ENCODE data around the gene ALB. TPM values are rescaled to one million over a fixed set of nuclear protein-coding genes. Genes with fewer than 3 reads are reported as not detected.

The ALB gene
- total and polyA plus RNA-seq, 2 donors (not counting 1 experiment from before 2014, with no cell fraction given): 0.24 TPM; not detected in 1

DNA sequence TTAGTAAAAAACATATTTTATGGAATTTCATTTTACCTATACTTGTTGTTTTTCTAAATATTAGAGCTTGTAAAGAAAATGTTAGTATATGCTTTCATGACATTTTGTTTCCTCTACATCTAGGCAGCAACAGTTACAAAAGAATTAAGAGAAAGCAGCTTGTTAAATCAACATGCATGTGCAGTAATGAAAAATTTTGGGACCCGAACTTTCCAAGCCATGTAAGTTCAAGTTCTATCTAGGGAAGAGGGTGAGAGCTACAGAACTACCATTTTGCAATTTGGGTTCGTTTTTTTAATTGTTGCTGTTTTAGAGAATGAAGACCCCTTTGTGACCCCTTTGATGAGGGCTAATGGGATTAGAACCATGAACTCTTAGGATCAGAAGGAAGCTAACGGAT is 39.1 kb downstream of the ALB start:
- no peak for ATAC-seq (ENCODE audit: low read depth)
- H3K27me3 ChIP-seq (replicated peaks in 1 of 4; ENCODE audit: control extremely low read depth in 1 of 4, control insufficient read depth in 3 of 4, insufficient read depth in 4 of 4, low read length in 3 of 4): peaks cover 0 to 4% (median 0%) of the 10 kb centered on the region in 4 experiments
- H3K4me3 ChIP-seq (ENCODE audit: control extremely low read depth in 1 of 5, extremely low read depth in 1 of 5, insufficient read depth in 1 of 5, low read depth in 2 of 5, low read length in 4 of 5): no peak overlapping the region
- POLR2A ChIA-PET: no interaction called here
- Mint-ChIP-seq H3K27me3 (peaks cover 25% of the 10 kb centered on the region), H3K4me1 (no peaks in the 10 kb centered on the region), H3K4me3 (no peak overlapping the region), H3K27ac (no peak overlapping the region), H3K9me3 (ENCODE audit: insufficient read depth) (no peaks in the 10 kb centered on the region)
- H3K79me2 ChIP-seq (ENCODE audit: control insufficient read depth, insufficient read depth, low read length): no peaks in the 10 kb centered on the region
- intact Hi-C loops (cut with micrococcal nuclease): no loop called here
- no peaks in the 10 kb centered on the region for H3K4me1 ChIP-seq (ENCODE audit: control insufficient read depth in 2 of 2, insufficient read depth in 2 of 2, low read length in 2 of 2)
- no peak for DNase-seq
- CTCF ChIA-PET: interaction anchor here (0.6 to 1.7 kb wide), 4 partner anchors 9 to 87 kb away, joined by 3 to 4 read pairs (median 4); no protein-coding TSS in a partner anchor
- 73% methylated on average over 1 of the region's 3 CpGs for WGBS (ENCODE audit: insufficient coverage)
- H3K27ac ChIP-seq (ENCODE audit: low read length in 2 of 2): no peak overlapping the region
- H3K4me2 ChIP-seq (replicated peaks; ENCODE audit: low read depth, low read length, poor library complexity, severe bottlenecking): no peak overlapping the region
- no peak for TF ChIP-seq EZH2 (IDR thresholded peaks at IDR 0.05; ENCODE audit: borderline replicate concordance, insufficient read depth, low read depth, low read length, poor library complexity, severe bottlenecking)
- TF ChIP-seq, protein P1, sequence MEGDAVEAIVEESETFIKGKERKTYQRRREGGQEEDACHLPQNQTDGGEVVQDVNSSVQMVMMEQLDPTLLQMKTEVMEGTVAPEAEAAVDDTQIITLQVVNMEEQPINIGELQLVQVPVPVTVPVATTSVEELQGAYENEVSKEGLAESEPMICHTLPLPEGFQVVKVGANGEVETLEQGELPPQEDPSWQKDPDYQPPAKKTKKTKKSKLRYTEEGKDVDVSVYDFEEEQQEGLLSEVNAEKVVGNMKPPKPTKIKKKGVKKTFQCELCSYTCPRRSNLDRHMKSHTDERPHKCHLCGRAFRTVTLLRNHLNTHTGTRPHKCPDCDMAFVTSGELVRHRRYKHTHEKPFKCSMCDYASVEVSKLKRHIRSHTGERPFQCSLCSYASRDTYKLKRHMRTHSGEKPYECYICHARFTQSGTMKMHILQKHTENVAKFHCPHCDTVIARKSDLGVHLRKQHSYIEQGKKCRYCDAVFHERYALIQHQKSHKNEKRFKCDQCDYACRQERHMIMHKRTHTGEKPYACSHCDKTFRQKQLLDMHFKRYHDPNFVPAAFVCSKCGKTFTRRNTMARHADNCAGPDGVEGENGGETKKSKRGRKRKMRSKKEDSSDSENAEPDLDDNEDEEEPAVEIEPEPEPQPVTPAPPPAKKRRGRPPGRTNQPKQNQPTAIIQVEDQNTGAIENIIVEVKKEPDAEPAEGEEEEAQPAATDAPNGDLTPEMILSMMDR (IDR thresholded peaks at IDR 0.05): no peak
- H4K20me1 ChIP-seq (ENCODE audit: control insufficient read depth, insufficient read depth, low read length, poor library complexity, severe bottlenecking): no peaks in the 10 kb centered on the region
- H3K9me3 ChIP-seq (ENCODE audit: control extremely low read depth in 1 of 3, control insufficient read depth in 2 of 3, insufficient read depth in 1 of 3, low read length in 2 of 3): no peaks in the 10 kb centered on the region
- H2AFZ ChIP-seq (ENCODE audit: insufficient read depth, low read depth, low read length, poor library complexity, severe bottlenecking): no peak overlapping the region
- H3K9ac ChIP-seq (ENCODE audit: low read length): no peak overlapping the region
- no peaks in the 10 kb centered on the region for H3K36me3 ChIP-seq (replicated peaks in 1 of 2; ENCODE audit: control extremely low read depth in 1 of 2, control insufficient read depth in 1 of 2, extremely low read depth in 1 of 2, insufficient read depth in 2 of 2, low read length in 1 of 2)

DNA sequence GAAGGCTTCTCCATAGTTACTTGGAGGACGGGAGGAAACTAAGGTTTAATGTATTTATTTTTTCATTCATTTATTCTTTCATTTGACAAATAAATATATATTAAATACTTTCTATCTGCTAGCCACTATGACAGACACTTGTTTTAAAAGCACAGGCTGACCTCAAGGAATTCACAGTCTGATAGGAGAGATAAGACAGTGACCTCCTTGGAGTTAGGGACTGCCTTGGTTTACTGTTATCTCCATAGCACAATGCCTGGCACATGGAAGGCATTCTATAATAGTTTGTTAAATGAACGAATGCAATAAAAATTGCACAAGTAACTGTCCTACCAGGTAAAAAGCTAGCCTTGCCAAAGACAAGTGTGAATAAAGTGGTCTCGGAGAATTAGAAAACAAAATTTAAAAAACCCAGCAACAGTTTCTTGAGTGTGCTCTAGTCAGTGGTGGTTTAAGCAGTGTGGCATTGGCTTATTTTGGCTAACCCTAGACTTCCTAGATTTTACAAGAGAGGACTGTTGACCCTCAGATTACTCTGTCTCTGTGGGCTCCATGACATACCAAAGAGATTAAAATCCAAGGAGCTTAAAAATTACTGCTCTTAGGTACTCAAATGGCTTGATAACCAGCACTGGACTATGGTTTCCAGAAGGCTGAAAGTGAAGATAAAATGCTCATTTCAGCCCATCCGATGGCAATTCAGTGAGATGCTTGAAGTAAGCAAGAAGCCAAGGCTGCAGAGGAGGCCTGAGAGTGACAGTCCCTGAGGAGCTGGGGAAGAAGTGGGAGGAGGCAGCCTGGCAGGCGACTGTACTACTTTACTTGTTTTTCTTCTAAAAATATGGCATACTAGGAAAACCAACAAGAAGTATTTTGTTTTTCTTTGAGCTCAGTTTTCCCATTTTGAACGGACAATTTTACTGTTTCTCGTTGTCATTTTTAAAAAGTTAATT is 41.6 kb downstream of the ALB start:
- POLR2A ChIA-PET: no interaction called here

More for the DNA sequence above, 41.6 kb downstream of the ALB start:
- Histone ChIP-seq H3K4me2 (replicated peaks; ENCODE audit: low read depth, low read length, poor library complexity, severe bottlenecking) (no peak overlapping the region), H3K4me1 (ENCODE audit: control insufficient read depth in 2 of 2, insufficient read depth in 2 of 2, low read length in 2 of 2) (no peaks in the 10 kb centered on the region), H3K9ac (ENCODE audit: low read length) (no peak overlapping the region), H3K9me3 (ENCODE audit: control extremely low read depth in 1 of 3, control insufficient read depth in 2 of 3, insufficient read depth in 1 of 3, low read length in 2 of 3) (no peaks in the 10 kb centered on the region), H2AFZ (ENCODE audit: insufficient read depth, low read depth, low read length, poor library complexity, severe bottlenecking) (no peak overlapping the region), H3K79me2 (ENCODE audit: control insufficient read depth, insufficient read depth, low read length) (no peaks in the 10 kb centered on the region), H3K27me3 (replicated peaks in 1 of 4; ENCODE audit: control extremely low read depth in 1 of 4, control insufficient read depth in 3 of 4, insufficient read depth in 4 of 4, low read length in 3 of 4) (peaks cover 0 to 4% (median 0%) of the 10 kb centered on the region in 4 experiments), H4K20me1 (ENCODE audit: control insufficient read depth, insufficient read depth, low read length, poor library complexity, severe bottlenecking) (no peaks in the 10 kb centered on the region), H3K27ac (ENCODE audit: low read length in 2 of 2) (no peak overlapping the region), H3K36me3 (replicated peaks in 1 of 2; ENCODE audit: control extremely low read depth in 1 of 2, control insufficient read depth in 1 of 2, extremely low read depth in 1 of 2, insufficient read depth in 2 of 2, low read length in 1 of 2) (no peaks in the 10 kb centered on the region), H3K4me3 (ENCODE audit: control extremely low read depth in 1 of 5, extremely low read depth in 1 of 5, insufficient read depth in 1 of 5, low read depth in 2 of 5, low read length in 4 of 5) (no peak overlapping the region)
- CTCF ChIA-PET: interaction anchor here (0.6 to 1.7 kb wide), 11 partner anchors 7 to 1152 kb away, joined by 3 to 7 read pairs (median 3); no protein-coding TSS in a partner anchor
- Mint-ChIP-seq H3K4me1 (no peaks in the 10 kb centered on the region), H3K27ac (no peak overlapping the region), H3K9me3 (ENCODE audit: insufficient read depth) (no peaks in the 10 kb centered on the region), H3K4me3 (no peak overlapping the region), H3K27me3 (peaks cover 25% of the 10 kb centered on the region)
- DNase-seq (no peak), ATAC-seq (ENCODE audit: low read depth) (no peak)
- TF ChIP-seq, protein P1 (IDR thresholded peaks at IDR 0.05): no peak
- no peak for TF ChIP-seq EZH2 (IDR thresholded peaks at IDR 0.05; ENCODE audit: borderline replicate concordance, insufficient read depth, low read depth, low read length, poor library complexity, severe bottlenecking)
- intact Hi-C loops (cut with micrococcal nuclease): loop anchor here (1.0 to 5.0 kb wide), 2 partner anchors 134 to 743 kb away; no protein-coding TSS in a partner anchor
- 100% methylated on average over 2 of the region's 7 CpGs for WGBS (ENCODE audit: insufficient coverage)
